Dendritic cell treated with granulocyte-macrophage colony-stimulating factor and Interleukin-4, amounts not matched to agents 40 ng/mL and 50 ng/mL, for 4 days (primary cell): Measurements from ENCODE around the gene RPS19BP1.

ENCODE experiments used
- H3K27ac Mint-ChIP-seq: one replicate; pipeline ENCODE4 v1.8.0; 2022; ENCODE audit warnings: mild to moderate bottlenecking, mixed read lengths
- H3K27me3 Mint-ChIP-seq: one replicate; pipeline ENCODE4 v1.8.0; 2022; ENCODE audit warnings: mild to moderate bottlenecking, mixed read lengths
- H3K36me3 Mint-ChIP-seq: one replicate; pipeline ENCODE4 v1.8.0; 2022; ENCODE audit warnings: low read depth, mixed read lengths
- H3K4me1 Mint-ChIP-seq: one replicate; pipeline ENCODE4 v1.8.0; 2022; ENCODE audit warnings: low read depth, mixed read lengths
- H3K4me3 Mint-ChIP-seq: one replicate; pipeline ENCODE4 v1.8.0; 2022; ENCODE audit warnings: mild to moderate bottlenecking, moderate library complexity, mixed read lengths
- H3K9me3 Mint-ChIP-seq: one replicate; pipeline ENCODE4 v1.8.0; 2022; ENCODE audit warnings: mixed read lengths
- intact Hi-C: fragments of 100-400 bp; cut with micrococcal nuclease; formaldehyde crosslinking; loops from one replicate; pipeline ENCODE4 v1.15.0; 2022

Gene RPS19BP1

GRCh38 chr22:39503630-39504029, 28.9 kb downstream of the RPS19BP1 start:
- intact Hi-C loops, result no loop called here

GRCh38 chr22:39502789-39503409, 29.6 kb downstream of the RPS19BP1 start:
- H3K4me3 Mint-ChIP-seq, result peak overlapping the region; percentile 82
- H3K36me3 Mint-ChIP-seq, result peaks cover 55% of the 10 kb centered on the region
- no peaks in the 10 kb centered on the region for H3K27me3 Mint-ChIP-seq
- peak overlapping the region; percentile 89 for H3K27ac Mint-ChIP-seq
- H3K4me1 Mint-ChIP-seq, result peaks cover 45% of the 10 kb centered on the region
- no peaks in the 10 kb centered on the region for H3K9me3 Mint-ChIP-seq
- intact Hi-C loops, result loop anchor here (1.0 kb wide), 1 partner anchor 17 kb away; the partner anchor contains the start of gene ATF4

More at GRCh38 chr22:39503630-39504029, 28.9 kb downstream of the RPS19BP1 start:
- no peaks in the 10 kb centered on the region for H3K9me3 Mint-ChIP-seq
- H3K27ac Mint-ChIP-seq, result peak overlapping the region; percentile 89
- peaks cover 53% of the 10 kb centered on the region for H3K4me1 Mint-ChIP-seq
- no peaks in the 10 kb centered on the region for H3K27me3 Mint-ChIP-seq
- H3K36me3 Mint-ChIP-seq, result peaks cover 62% of the 10 kb centered on the region
- peak overlapping the region; percentile 82 for H3K4me3 Mint-ChIP-seq

DNA sequence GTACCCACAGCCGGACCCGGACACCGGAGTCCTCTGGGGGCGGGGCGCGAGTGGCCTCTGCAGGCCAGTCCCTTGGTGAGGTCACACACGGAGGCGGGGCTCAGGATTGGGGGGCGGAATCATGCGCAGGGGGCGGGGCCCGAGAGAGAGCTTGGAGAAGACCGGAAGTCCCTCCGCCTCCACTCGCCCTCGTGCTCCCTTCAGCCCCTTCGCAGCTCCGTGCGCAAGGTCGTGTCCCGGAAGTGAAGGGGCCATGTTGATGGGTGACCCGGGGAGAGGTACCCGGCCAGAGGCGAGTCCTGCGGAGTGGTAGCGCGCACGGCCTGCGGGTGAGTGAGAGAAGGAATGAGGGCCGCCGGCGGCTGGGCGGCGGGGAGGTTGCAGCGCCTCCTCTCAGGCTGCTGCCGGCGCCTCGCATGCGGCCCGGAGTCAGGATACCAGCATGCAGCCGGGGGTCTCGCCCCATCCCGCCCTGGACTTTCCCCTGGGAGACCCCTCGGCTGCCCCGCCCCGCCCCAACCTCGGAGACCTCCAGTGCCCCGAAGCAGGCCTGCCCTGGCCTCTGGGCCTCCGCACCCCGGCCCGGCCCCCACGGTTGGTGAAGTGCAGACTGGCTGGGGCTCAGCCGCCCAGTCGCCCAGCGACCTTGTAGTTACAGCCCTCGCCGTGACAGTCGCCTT, 30.3 kb downstream of the RPS19BP1 start, which contains the start of gene MIEF1:
Gene MIEF1, plus strand, starts transcription at position 182 of the 680 bp plus-strand sequence. CDS start 9,005 bp downstream, outside the sequence.
- no peaks in the 10 kb centered on the region for H3K27me3 Mint-ChIP-seq
- intact Hi-C loops, result loop anchor here (1.0 kb wide), 1 partner anchor 18 kb away; the partner anchor contains the start of gene ATF4
- peaks cover 51% of the 10 kb centered on the region for H3K4me1 Mint-ChIP-seq
- peak within 1 kb of the TSS; percentile 82 for H3K4me3 Mint-ChIP-seq
- peak within 1 kb of the TSS; percentile 89 for H3K27ac Mint-ChIP-seq
- H3K9me3 Mint-ChIP-seq, result no peaks in the 10 kb centered on the region
- peaks cover 48% of the 10 kb centered on the region for H3K36me3 Mint-ChIP-seq

GRCh38 chr22:39501644-39502108, 30.9 kb downstream of the RPS19BP1 start:
- Mint-ChIP-seq H3K4me3 (peak overlapping the region; percentile 82), H3K9me3 (no peaks in the 10 kb centered on the region), H3K27ac (peak overlapping the region; percentile 89), H3K4me1 (peaks cover 55% of the 10 kb centered on the region), H3K27me3 (no peaks in the 10 kb centered on the region), H3K36me3 (peaks cover 42% of the 10 kb centered on the region)
- intact Hi-C loops, result loop anchor here (1.0 kb wide), 1 partner anchor 19 kb away; the partner anchor contains the start of gene ATF4

GRCh38 chr22:39500101-39500500, 32.4 kb downstream of the RPS19BP1 start:
- intact Hi-C loops, result no loop called here
- no peak overlapping the region for H3K27ac Mint-ChIP-seq
- peaks cover 27% of the 10 kb centered on the region for H3K36me3 Mint-ChIP-seq
- H3K4me3 Mint-ChIP-seq, result no peak overlapping the region
- H3K27me3 Mint-ChIP-seq, result no peaks in the 10 kb centered on the region
- H3K9me3 Mint-ChIP-seq, result no peaks in the 10 kb centered on the region
- H3K4me1 Mint-ChIP-seq, result peaks cover 58% of the 10 kb centered on the region

- H3K36me3 Mint-ChIP-seq, result peaks cover 14% of the 10 kb centered on the region
- H3K27me3 Mint-ChIP-seq, result no peaks in the 10 kb centered on the region
- intact Hi-C loops, result no loop called here
- H3K27ac Mint-ChIP-seq, result no peak overlapping the region
- H3K9me3 Mint-ChIP-seq, result no peaks in the 10 kb centered on the region
- H3K4me3 Mint-ChIP-seq, result no peak overlapping the region
- H3K4me1 Mint-ChIP-seq, result peaks cover 59% of the 10 kb centered on the region
Measured at GRCh38 chr22:39498802-39499201, 33.7 kb downstream of the RPS19BP1 start.

DNA sequence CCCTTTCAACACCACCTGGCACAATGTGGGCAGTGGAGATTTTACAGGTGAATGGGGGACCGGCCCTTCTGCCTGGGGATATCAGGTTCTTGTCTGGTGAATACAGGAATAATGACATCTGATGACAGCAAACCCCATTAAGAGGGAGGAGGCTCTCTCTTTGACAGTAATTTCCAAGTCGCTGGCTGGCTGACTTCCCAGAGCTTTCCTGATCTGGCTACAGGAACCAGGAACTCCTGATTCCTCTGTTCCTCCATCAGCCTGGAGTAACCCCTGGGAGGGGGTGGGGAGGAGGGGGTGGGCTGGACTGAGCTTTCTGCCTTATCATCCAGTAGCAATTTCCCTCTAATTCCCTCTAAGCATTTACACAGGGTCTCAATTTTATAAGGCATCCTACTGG, 34.2 kb downstream of the RPS19BP1 start:
- intact Hi-C loops, result no loop called here
- Mint-ChIP-seq H3K36me3 (peaks cover 13% of the 10 kb centered on the region), H3K27me3 (no peaks in the 10 kb centered on the region), H3K4me1 (peaks cover 59% of the 10 kb centered on the region), H3K4me3 (no peak overlapping the region), H3K27ac (no peak overlapping the region), H3K9me3 (no peaks in the 10 kb centered on the region)

GRCh38 chr22:39497429-39497828, 35.1 kb downstream of the RPS19BP1 start:
- Mint-ChIP-seq H3K36me3 (peaks cover 6% of the 10 kb centered on the region), H3K27ac (peak overlapping the region; percentile 69), H3K4me3 (no peak overlapping the region), H3K4me1 (peaks cover 59% of the 10 kb centered on the region), H3K27me3 (no peaks in the 10 kb centered on the region), H3K9me3 (no peaks in the 10 kb centered on the region)
- intact Hi-C loops, result no loop called here

DNA sequence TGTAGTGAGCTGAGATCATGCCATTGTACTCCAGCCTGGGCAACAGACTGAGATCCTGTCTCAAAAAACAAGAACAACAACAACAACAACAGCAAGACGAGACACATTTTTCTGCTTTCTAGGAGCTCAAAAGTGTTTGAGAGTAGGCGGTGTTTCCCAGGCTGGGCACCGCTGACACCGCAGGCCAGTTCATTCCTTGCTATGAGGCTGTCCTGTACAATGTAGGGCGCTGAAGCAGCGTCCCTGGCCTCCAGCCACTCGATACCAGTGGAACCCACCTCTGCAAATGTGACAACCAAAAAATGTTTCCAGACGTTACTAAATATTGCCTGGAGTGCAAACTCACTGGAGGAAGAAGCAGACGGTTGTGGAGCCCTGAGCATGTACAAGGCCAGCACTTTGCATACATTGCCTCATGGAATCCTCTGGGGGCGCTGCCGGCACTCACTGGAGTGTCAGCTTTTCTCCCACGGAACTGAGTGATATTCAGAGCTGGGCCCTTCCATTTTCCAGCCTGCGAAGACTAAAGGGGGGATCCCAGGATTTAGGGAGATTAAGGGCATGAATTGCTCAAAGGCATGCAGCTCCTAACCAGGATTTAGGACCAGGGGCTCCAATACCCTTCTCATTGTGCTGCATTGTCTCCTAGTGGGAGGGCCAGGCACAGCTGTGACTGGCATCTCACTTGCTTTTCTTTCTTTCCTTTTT, 36.3 kb downstream of the RPS19BP1 start:
- Mint-ChIP-seq H3K4me1 (peaks cover 52% of the 10 kb centered on the region), H3K4me3 (no peak overlapping the region), H3K27ac (peak overlapping the region; percentile 69), H3K9me3 (no peaks in the 10 kb centered on the region), H3K36me3 (no peaks in the 10 kb centered on the region), H3K27me3 (no peaks in the 10 kb centered on the region)
- intact Hi-C loops, result no loop called here

GRCh38 chr22:39494471-39495120, 38.0 kb downstream of the RPS19BP1 start:
- Mint-ChIP-seq H3K27me3 (no peaks in the 10 kb centered on the region), H3K4me3 (no peak overlapping the region), H3K4me1 (peaks cover 56% of the 10 kb centered on the region), H3K36me3 (no peaks in the 10 kb centered on the region), H3K9me3 (no peaks in the 10 kb centered on the region), H3K27ac (peak overlapping the region; percentile 69)
- intact Hi-C loops, result no loop called here

- Mint-ChIP-seq H3K36me3 (no peaks in the 10 kb centered on the region), H3K9me3 (no peaks in the 10 kb centered on the region), H3K27ac (no peak overlapping the region), H3K4me3 (no peak overlapping the region), H3K4me1 (peaks cover 63% of the 10 kb centered on the region), H3K27me3 (no peaks in the 10 kb centered on the region)
- intact Hi-C loops, result loop anchor here (1.0 kb wide), 1 partner anchor 36 kb away; no protein-coding TSS in a partner anchor
Measured at GRCh38 chr22:39493759-39494158, 38.8 kb downstream of the RPS19BP1 start.

DNA sequence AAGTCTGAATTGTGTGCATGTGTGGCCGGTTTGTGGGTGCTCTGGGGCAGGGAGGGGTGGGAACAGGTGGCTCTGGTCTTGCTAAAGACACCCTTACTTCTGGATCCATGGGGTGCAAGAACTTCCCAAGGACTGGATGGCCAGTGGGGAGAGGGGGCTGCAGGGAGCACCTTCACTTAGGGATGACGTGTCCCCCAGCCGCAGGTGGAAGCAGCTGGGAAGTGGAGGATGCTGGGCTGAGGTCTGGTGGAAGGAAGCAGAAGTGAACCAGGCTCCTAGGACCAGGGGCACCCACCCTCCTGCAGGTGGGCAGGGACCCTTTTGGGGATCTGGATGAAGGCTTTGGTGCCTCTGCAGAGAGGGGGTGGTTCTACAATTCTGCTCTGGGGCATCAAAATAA, 40.4 kb downstream of the RPS19BP1 start:
- Mint-ChIP-seq H3K36me3 (no peaks in the 10 kb centered on the region), H3K27me3 (no peaks in the 10 kb centered on the region), H3K27ac (no peak overlapping the region), H3K9me3 (no peaks in the 10 kb centered on the region), H3K4me3 (no peak overlapping the region), H3K4me1 (peaks cover 57% of the 10 kb centered on the region)
- intact Hi-C loops, result no loop called here

GRCh38 chr22:39491696-39492095, 40.9 kb downstream of the RPS19BP1 start:
- Mint-ChIP-seq H3K36me3 (no peaks in the 10 kb centered on the region), H3K4me1 (peaks cover 54% of the 10 kb centered on the region), H3K4me3 (no peak overlapping the region), H3K27me3 (no peaks in the 10 kb centered on the region), H3K27ac (no peak overlapping the region), H3K9me3 (no peaks in the 10 kb centered on the region)
- intact Hi-C loops, result no loop called here
